Cardiac septum (tissue), 1 donor: Measurements from ENCODE around the gene PARPBP. TPM values are rescaled to one million over a fixed set of nuclear protein-coding genes. Genes with fewer than 3 reads are reported as not detected.
"Not testable (repeated sequence)": the region's sequence is repeated elsewhere in the genome, so short reads cannot be mapped to it uniquely, and the experiment has no call there.

Experiments used
- DNase-seq: peaks from one replicate; pipeline ENCODE4 v3.0.0-alpha.2; 2020; ENCODE audit warnings: low spot score
- intact Hi-C: fragments of 100-400 bp; cut with DNase I; formaldehyde crosslinking; loops from one replicate; pipeline ENCODE4 v1.14.0; 2022
- long read RNA-seq: library from polyadenylated mRNA; unstranded; transcript quantifications from one replicate; pipeline ENCODE4 v2.0.0, GENCODE V29; 2021
- total RNA-seq: library from RNA; stranded (reverse); fragmentation: NEBNext Ultra II Directional; extraction: Animal tissue kit (Norgen Biotek cat#: 25700); gene quantifications from one replicate; pipeline ENCODE4 v1.2.1, GENCODE V29; 2021
- donor health status: DM: no; HTN: no; CAD: no.

The PARPBP gene
- 0.51 TPM for total RNA-seq
- long read RNA-seq, result 0 reads

DNA sequence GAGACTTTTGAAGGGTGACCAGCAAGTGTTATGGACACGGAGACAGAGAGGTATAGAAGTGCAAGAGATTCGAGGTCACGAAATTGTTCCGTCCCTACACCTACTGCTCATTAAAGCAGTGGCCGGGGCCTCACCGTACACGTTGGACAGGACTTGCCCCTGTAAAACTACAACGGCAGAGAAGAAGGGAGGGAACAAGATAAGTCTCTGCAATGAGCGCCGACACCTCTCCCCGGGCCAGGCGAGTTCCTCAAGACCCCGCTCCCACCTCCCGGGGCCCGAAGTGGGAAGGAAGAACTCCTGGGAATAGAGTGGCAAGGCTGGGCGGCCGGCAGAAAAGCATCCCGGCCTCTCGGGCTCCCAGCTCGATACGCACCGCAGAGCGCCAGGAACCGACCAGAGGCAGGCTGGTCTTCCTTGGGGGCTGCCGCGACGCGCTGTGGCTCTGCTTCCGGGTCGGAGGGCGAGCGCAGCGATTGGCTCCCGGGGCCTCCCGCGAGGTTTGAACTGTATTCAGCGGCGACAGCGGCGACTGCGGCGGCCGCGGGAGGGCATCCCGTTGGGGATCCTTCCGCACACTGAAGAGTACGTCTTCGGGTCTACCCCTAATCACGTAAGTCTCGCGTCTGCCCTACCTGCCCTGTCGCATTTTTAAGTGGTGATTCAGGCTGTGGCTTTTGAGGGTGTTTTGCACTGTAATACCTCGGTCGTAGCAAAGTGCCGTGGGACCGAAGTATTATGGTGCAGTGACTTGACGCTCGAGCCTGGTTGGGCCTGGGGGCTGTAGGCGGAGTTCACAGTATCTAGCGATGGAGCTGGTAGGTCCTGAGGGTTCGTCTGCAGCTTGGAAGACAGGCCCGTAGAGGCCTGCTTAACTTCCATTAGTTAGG lies at the start of gene PARPBP, which contains the start of gene NUP37:
TSS of gene PARPBP (plus strand) at position 510 of the 890 bp plus-strand sequence. CDS start 3,706 bp downstream, outside the sequence.
TSS of gene NUP37 (minus strand) at position 441 of the 890 bp plus-strand sequence. CDS start 1,596 bp downstream, outside the sequence.
- intact Hi-C loops, result loop anchor here (2.0 kb wide), 1 partner anchor 57 kb away; no protein-coding TSS in a partner anchor
- DNase-seq, result peak; percentile 95

DNA sequence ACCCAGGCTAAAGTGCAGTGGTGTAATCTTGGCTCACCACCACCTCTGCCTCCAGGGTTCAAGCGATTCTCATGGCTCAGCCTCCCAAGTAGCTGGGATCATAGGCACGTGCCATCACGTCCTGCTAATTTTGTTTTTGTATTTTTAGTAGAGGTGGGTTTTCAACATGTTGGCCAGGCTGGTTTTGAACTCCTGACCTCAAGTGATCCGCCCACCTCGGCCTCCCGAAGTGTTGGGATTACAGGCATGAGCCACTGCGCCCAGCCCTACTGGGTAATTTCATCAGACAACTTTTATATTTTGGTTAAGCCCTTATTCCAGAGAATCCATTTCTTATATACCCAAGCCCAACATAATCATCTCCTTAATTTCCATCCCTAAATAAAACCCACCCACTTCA lies 47.9 kb upstream of the PARPBP start:
- intact Hi-C loops, DNase-seq: not testable (repeated sequence)

GRCh38 chr12:102080842-102081241 lies 39.1 kb upstream of the PARPBP start:
- no peak for DNase-seq
- intact Hi-C loops, result no loop called here

DNA sequence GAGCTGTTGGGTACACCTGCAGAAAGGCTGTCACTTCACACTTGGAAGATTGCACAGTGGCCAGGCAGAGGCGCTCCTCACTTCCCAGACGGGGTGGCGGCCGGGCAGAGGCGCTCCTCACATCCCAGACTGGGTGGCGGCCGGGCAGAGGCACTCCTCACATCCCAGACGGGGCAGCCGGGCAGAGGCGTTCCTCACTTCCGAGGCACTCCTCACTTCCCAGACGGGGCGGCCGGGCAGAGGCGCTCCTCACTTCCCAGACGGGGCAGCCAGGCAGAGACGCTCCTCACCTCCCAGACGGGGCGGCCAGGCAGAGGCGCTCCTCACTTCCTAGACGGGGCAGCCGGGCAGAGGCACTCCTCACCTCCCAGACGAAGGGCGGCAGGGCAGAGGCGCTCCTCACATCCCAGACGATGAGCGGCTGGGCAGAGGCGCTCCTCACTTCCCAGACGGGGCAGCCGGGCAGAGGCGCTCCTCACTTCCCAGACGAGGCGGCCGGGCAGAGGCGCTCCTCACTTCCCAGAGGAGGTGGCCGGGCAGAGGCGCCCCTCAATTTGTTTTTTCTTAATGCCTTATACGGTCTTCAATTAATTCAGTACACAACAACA lies 30.7 kb upstream of the PARPBP start:
- DNase-seq, intact Hi-C loops: not testable (repeated sequence)

GRCh38 chr12:102093319-102093718 lies 26.7 kb upstream of the PARPBP start:
- DNase-seq, result no peak
- intact Hi-C loops, result no loop called here

- no peak for DNase-seq
Measured at GRCh38 chr12:102095677-102096263, 24.2 kb upstream of the PARPBP start.

GRCh38 chr12:102096855-102097254 lies 23.1 kb upstream of the PARPBP start:
- DNase-seq, result no peak
- intact Hi-C loops, result no loop called here

More at GRCh38 chr12:102095677-102096263, 24.2 kb upstream of the PARPBP start:
- intact Hi-C loops, result no loop called here

- intact Hi-C loops, result no loop called here
Measured at GRCh38 chr12:102106905-102107304, 13.1 kb upstream of the PARPBP start.

DNA sequence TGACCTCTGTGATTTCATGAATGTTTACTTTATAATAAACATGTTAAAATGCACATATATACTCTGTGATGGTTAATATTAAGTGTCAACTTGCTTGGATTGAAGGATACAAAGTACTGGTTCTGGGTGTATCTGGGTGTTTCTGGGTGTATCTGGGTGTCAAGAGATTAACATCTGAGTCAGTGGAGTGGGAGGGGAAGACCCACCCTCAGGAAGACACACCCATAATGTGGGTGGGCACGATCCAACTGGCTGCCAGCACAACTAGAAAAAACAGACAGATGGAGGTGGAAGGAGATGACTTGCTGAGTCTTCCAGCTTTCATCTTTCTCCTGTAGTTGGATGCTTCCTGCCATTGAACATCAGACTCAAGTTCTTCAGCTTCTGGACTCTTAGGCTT lies 12.0 kb upstream of the PARPBP start:
- DNase-seq, result no peak
- intact Hi-C loops, result no loop called here

More at GRCh38 chr12:102106905-102107304, 13.1 kb upstream of the PARPBP start:
- DNase-seq, result no peak

DNA sequence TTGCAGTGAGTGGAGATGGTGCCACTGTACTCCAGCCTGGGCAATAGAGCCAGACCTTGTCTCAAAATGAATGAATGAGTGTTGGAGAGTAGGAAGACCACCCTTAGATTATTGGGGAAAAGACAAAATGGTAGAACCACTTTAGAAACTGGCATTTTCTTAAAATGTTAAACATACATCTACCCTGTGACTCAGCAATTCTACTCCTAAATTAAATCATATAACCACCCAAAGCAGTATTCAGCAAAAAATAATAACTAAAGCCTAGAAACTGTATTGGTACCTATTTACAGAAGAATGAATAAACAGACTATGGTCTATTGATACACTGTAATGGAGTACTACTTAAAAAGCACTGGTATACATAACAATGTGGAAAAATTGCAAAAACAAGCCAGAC lies 9.2 kb upstream of the PARPBP start:
- DNase-seq, result no peak
- intact Hi-C loops, result no loop called here

DNA sequence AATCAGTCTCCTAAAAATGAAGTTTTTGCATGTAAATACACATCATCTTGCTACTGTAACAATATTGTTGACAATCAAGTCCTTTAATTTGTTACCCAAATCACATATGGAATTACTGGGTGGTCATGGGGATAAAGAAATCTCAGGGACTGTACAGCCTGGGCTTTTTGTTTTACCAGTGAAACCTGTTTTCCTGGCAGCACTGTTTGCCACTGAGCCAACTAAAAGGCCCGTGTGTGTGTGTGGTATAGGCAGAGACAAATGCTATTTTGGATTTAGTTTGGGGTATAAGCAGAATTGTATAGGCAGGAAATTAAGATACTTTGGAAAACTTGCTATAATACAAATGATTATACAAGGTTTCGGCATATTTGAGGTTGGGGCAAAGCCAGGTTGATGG lies 5.8 kb upstream of the PARPBP start:
- intact Hi-C loops, result no loop called here

DNA sequence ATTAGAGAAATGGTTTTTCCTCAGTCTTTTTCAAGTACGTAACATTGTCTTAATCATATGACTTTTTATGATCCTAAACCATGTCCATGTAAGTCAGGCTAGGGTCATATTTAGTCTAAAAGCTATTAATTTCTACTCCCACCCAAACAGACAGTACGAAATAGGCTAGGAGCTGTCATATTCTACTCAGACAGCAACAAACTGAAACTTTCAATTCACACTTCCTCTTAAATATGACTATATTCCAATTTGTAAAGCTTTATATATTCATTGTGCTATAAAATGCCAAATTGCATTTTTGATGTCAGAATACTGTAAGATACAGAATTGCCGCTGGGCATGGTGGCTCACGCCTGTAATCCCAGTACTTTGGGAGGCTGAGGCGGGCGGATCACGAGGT lies 3.6 kb upstream of the PARPBP start:
- DNase-seq, result no peak
- intact Hi-C loops, result no loop called here

More for the DNA sequence above, 5.8 kb upstream of the PARPBP start:
- DNase-seq, result no peak

DNA sequence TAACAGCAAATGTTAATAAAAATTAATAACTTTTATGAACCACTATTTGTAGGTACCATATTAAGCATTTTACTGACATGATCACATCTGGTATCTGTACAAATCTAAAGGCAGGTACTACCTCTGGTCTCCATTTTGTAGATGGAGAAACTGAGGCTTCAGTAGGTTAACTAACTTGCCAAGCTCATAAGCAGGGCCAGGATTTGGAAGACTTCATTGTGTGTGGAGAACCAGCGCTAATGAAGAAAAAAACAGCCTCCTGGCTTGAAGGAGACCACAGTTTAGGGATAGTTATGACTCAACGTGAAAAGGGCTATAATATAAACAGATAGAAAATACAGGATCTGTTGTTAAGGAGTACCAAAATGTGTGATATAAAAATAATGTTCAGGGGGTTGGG lies 1.1 kb upstream of the PARPBP start:
- no peak for DNase-seq
- intact Hi-C loops, result loop anchor here (2.0 kb wide), 1 partner anchor 56 kb away; no protein-coding TSS in a partner anchor

DNA sequence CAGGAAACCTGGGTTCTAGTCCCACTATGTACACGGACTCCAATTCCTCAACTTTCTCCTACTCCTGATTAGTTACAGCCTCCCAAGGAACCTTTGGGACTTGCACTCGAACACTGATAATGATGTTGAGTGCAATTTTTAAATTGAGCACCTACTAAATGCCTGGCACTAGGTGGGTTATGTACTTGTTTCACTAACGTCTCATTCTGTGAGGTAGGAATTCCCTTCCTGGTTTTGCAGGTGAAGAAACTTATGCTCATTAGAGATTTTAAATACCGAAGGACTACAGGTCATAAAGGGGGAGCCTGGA lies 536 bp downstream of the PARPBP start:
- DNase-seq, result no peak
- intact Hi-C loops, result no loop called here

- intact Hi-C loops, result no loop called here
Measured at GRCh38 chr12:102120886-102121285, 903 bp downstream of the PARPBP start.

DNA sequence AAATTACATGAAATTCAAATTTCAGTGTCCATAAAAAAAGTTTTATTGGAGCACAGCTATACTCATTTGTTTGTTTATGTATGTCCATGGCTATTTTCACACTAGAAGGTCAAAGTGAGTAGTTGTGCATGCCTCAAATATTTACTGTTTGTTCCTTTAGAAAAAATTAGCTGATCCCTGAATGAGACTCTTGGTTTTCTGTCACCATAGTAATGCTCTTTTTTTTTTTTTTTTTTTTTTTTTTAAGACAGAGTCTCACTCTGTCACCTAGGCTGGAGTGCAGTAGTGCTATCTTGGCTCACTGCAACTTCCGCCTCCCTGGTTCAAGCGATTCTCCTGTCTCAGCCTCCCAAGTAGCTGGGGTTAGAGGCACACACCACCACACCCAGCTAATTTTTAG lies 1.3 kb downstream of the PARPBP start:
- DNase-seq, intact Hi-C loops: not testable (repeated sequence)

More at GRCh38 chr12:102120886-102121285, 903 bp downstream of the PARPBP start:
- no peak for DNase-seq

- DNase-seq, intact Hi-C loops: not testable (repeated sequence)
Measured at GRCh38 chr12:102130720-102131119, 10.7 kb downstream of the PARPBP start.

- intact Hi-C loops, DNase-seq: not testable (repeated sequence)
Measured at GRCh38 chr12:102131442-102131841, 11.5 kb downstream of the PARPBP start.

DNA sequence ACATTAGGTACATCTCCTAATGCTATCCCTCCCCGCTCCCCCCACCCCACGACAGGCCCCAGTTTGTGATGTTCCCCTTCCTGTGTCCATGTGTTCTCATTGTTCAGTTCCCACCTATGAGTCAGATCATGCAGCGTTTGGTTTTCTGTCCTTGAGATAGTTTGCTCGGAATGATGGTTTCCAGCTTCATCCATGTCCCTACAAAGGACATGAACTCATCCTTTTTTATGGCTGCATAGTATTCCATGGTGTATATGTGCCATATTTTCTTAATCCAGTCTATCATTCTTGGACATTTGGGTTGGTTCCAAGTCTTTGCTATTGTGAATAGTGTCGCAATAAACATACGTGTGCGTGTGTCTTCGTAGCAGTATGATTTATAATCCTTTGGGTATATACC lies 17.6 kb downstream of the PARPBP start:
- DNase-seq, intact Hi-C loops: not testable (repeated sequence)

DNA sequence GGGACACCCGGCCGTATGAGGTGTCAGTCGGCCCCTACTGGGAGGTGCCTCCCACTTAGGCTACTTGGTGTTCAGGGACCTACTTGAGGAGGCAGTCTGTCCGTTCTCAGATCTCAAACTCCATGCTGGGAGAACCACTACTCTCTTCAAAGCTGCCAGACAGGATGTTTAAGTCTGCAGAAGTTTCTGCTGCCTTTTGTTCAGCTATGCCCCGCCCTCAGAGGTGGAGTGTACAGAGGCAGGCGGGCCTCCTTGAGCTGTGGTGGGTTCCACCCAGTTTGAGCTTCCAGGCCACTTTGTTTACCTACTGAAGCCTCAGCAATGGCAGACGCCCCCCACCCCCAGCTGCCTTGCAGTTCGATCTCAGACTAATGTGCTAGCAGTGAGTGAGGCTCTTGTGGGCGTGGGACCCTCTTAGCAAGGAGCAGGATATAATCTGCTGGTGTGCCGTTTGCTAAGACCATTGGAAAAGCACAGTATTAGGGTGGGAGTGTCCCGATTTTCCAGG lies 22.9 kb downstream of the PARPBP start:
- intact Hi-C loops, DNase-seq: not testable (repeated sequence)
